HepG2 (cell line): ENCODE results near the gene ZNF79. TPM values are rescaled to one million over a fixed set of nuclear protein-coding genes. Genes with fewer than 3 reads are reported as not detected.
A peak's percentile ranks its signal among the peaks of the same experiment; 100 is the strongest.

Experiments used
- CBX1 ChIP-seq: IDR thresholded peaks from one replicate; pipeline ENCODE4 v1.6.1; 2016; ENCODE audit warnings: antibody characterized with exemption, low read depth
- CENPT ChIP-seq: sonication (generic); formaldehyde crosslinking; IDR thresholded peaks from 2 replicates; pipeline ENCODE4 v1.8.0; 2022; ENCODE audit warnings: low read depth, mild to moderate bottlenecking, moderate library complexity, missing genetic modification reagents
- CHD4 ChIP-seq: fragments of 200-600 bp; sonication (generic); IDR thresholded peaks from 2 replicates; pipeline ENCODE4 v1.7.0; 2017; ENCODE audit warnings: mild to moderate bottlenecking, low read length, borderline replicate concordance
- DZIP1 ChIP-seq: sonication (generic); formaldehyde crosslinking; IDR thresholded peaks from 2 replicates; pipeline ENCODE4 v1.5.0; 2020; ENCODE audit warnings: mild to moderate bottlenecking, missing genetic modification reagents
- GPN1 ChIP-seq: sonication (generic); formaldehyde crosslinking; IDR thresholded peaks from 2 replicates; pipeline ENCODE4 v1.5.1; 2020; ENCODE audit warnings: missing genetic modification reagents, borderline replicate concordance
- MXD4 ChIP-seq: IDR thresholded peaks from 2 replicates; pipeline ENCODE4 v1.6.1; 2016; ENCODE audit warnings: mild to moderate bottlenecking, missing biosample characterization, missing genetic modification reagents
- PAX8 ChIP-seq: sonication (generic); formaldehyde crosslinking; IDR thresholded peaks from 2 replicates; pipeline ENCODE4 v1.8.0; 2022; ENCODE audit warnings: mild to moderate bottlenecking, missing genetic modification reagents, borderline replicate concordance
- POGK ChIP-seq: sonication (generic); formaldehyde crosslinking; conservative IDR thresholded peaks from 2 replicates; pipeline ENCODE4 v1.8.0; 2022; ENCODE audit warnings: mild to moderate bottlenecking, moderate library complexity, missing genetic modification reagents
- SATB2 ChIP-seq: sonication (generic); formaldehyde crosslinking; IDR thresholded peaks from 2 replicates; pipeline ENCODE4 v1.5.0; 2020; ENCODE audit warnings: missing genetic modification reagents
- ZBTB20 ChIP-seq: sonication (generic); formaldehyde crosslinking; IDR thresholded peaks from 2 replicates; pipeline ENCODE4 v1.8.1; 2023; ENCODE audit warnings: missing genetic modification reagents, low read depth, mild to moderate bottlenecking, borderline replicate concordance
- ZNF225 ChIP-seq: sonication (generic); formaldehyde crosslinking; IDR thresholded peaks from 2 replicates; pipeline ENCODE4 v1.4.0; 2020; ENCODE audit warnings: mild to moderate bottlenecking, missing genetic modification reagents
- ZNF549 ChIP-seq: sonication (generic); formaldehyde crosslinking; IDR thresholded peaks from 2 replicates; pipeline ENCODE4 v1.5.0; 2020; ENCODE audit warnings: missing genetic modification reagents
- ZNF766 ChIP-seq: sonication (generic); formaldehyde crosslinking; IDR thresholded peaks from 2 replicates; pipeline ENCODE4 v1.5.0; 2020; ENCODE audit warnings: missing genetic modification reagents, borderline replicate concordance
- ZNF790 ChIP-seq: sonication (generic); formaldehyde crosslinking; IDR thresholded peaks from 2 replicates; pipeline ENCODE4 v1.8.0; 2022; ENCODE audit warnings: missing genetic modification reagents, mild to moderate bottlenecking, borderline replicate concordance
- ZNF800 ChIP-seq: sonication (generic); formaldehyde crosslinking; IDR thresholded peaks from 2 replicates; pipeline ENCODE4 v1.4.0; 2020; ENCODE audit warnings: missing genetic modification reagents
- ZXDC ChIP-seq: sonication (generic); formaldehyde crosslinking; IDR thresholded peaks from 2 replicates; pipeline ENCODE4 v1.5.0; 2020; ENCODE audit warnings: mild to moderate bottlenecking, missing genetic modification reagents
- polyA plus RNA-seq, 8 experiments: library from polyadenylated mRNA; depleted of rRNA in 3 of 8; stranded (reverse) in 7 of 8; unstranded in 1 of 8; fragments of >200 nt; fragmentation: Illumina TruSeq in 4 of 8; extraction: Trizol in 4 of 8; gene quantifications; 2 replicates each; pipeline versions ENCODE4 v1.2.1 to v1.2.3, GENCODE V29; 2011 to 2016; ENCODE audit warnings: low read depth in 4 of 8, missing spikeins in 1 of 8, mixed read lengths in 1 of 8; ENCODE audit not compliant: insufficient read depth in 1 of 8
- total RNA-seq, 5 experiments: library from RNA; depleted of rRNA; stranded (reverse); fragments of >200 nt; fragmentation: Illumina TruSeq; extraction: Trizol; gene quantifications; 2 replicates each; pipeline ENCODE4 v1.2.3, GENCODE V29; 2016; ENCODE audit warnings: low read depth in 1 of 5
- TF ChIP-seq, protein P1 (sequence below): sonication (generic); formaldehyde crosslinking; IDR thresholded peaks from 2 replicates; pipeline ENCODE4 v1.8.0; 2022; ENCODE audit warnings: low read depth, missing genetic modification reagents

ZNF79 gene
- total and polyA plus RNA-seq, 2 of the 13 experiments (the other 11 are each of a cell fraction or from before 2014, with no cell fraction given) = 3.7 to 8.1 TPM

GRCh38 chr9:127450243-127450760 is 26.1 kb downstream of the ZNF79 start (continued):
- TF ChIP-seq DZIP1 (CRISPR knock-in tag) (no peak), POGK (CRISPR knock-in tag) (no peak), MXD4 (CRISPR knock-in tag) (no peak), SATB2 (no peak), ZBTB20 (CRISPR knock-in tag) (no peak), CBX1 (no peak), PAX8 (CRISPR knock-in tag) (no peak), CHD4 (no peak), GPN1 (no peak), CENPT (no peak), ZNF800 (CRISPR knock-in tag) (0 out of 2 replicates have a peak, but pooled peaks have one; percentile 9), ZNF225 (CRISPR knock-in tag) (no peak), ZNF549 (CRISPR knock-in tag) (no peak), ZNF790 (CRISPR knock-in tag) (no peak), ZNF766 (CRISPR knock-in tag) (peak; percentile 22; the same call in 1 of the 2 replicates), ZXDC (no peak)
- TF ChIP-seq, protein P1, sequence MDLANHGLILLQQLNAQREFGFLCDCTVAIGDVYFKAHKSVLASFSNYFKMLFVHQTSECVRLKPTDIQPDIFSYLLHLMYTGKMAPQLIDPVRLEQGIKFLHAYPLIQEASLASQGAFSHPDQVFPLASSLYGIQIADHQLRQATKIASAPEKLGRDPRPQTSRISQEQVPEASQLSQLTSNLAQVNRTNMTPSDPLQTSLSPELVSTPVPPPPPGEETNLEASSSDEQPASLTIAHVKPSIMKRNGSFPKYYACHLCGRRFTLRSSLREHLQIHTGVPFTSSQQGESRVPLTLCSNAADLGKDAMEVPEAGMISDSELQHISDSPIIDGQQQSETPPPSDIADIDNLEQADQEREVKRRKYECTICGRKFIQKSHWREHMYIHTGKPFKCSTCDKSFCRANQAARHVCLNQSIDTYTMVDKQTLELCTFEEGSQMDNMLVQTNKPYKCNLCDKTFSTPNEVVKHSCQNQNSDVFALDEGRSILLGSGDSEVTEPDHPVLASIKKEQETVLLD = no peak
